Fibroblast of peridontal ligament (primary cell): ENCODE measurements around the gene NGF.
A peak's percentile ranks its signal among the peaks of the same experiment; 100 is the strongest.

Experiments used
- DNase-seq: peaks from one replicate; pipeline ENCODE4 v3.0.0-alpha.2; 2010; ENCODE audit errors: extremely low read depth

NGF gene

DNA sequence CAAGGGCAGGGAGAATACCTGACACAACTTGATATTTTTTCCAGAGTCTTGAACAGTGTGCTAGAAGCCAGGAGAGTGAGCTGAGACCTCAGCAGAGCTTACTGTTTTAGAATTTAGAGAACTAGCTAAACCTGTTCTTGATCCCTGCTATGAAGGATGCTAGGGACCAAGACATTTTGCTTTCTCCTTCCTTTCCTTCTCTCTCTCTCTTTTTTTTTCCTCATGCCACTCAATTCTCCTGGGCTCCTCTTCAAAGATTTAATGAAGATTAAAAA, 99.0 kb downstream of the NGF start:
- DNase-seq = no peak

DNA sequence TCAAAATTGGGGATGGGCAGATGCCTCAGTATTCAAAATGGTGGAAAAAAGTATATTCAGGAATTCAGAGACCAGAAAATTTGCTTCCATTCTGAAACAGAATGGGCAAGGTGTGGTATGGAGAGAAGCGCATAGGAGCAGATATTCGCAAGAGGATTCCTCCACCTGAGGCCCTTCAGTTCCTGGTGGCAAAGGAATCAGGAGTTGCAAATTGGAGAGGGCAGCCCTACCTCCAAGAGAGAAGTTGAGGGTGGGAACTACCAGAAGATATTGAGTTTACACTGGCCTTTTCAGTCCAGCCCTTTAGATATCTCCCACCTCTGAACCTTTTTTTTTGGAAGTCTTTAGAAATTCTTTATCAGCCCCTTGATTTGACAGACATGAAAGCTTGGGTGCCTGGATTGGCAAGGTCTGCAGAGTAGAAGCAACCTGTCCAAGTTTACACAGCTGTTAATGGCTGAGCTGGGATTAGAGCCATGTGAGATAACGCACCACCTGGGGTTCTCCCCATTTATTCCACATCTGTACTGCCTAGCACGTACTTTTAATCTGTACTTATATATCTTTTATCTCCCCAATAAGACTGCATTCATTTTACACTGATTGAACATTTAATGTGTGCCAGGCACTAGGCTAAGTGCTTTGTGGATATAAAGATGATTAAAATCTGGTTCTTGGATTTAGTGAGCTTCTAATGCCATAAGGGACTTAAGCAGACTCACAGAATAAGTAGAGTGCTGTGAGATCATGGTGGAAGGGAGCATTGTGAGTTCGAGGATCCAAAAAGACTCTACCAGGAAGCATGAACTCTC, 99.5 kb downstream of the NGF start:
- DNase-seq = no peak

DNA sequence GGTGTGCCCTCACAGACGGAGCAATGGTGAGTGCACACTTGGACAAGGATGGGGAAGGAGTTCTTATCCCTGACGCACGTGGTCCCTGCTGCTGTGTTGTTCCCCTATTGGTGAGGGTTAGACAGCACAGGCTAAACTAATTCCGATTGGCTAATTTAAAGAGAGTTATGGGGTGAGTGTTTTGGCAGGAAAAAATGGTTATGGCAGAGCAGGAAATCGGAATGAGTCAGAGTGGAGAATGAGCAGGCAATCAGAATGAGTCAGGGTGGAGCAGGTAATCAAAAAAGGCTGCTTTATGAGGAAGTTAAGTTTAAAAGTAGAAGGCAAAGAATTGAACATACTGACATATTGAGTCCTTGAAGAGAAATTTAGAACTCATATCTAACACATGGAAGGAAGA, 100.5 kb downstream of the NGF start:
- DNase-seq = peak; percentile 76

DNA sequence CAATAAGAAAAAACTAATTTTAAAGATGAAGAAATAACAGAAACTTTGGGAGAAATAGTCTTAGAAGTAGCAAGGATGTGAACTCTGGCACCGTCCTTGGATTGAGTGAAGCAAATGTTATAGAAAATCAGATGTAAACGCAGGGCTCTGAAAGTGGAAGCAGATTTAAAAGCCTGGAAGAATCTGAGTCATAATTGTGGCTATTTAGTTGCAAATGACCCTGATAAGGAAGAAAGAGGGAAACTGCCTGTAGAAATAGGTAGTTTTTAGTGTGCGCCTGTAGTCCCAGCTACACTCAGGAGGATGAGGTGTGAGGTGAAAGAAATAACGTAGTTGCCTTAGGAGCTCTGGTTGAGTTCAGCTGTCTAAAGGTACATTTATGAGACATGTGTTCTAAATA, 101.0 kb downstream of the NGF start:
- peak; percentile 54 for DNase-seq
